SK-N-SH treated with all-trans-retinoic acid at 6 μM for 48 hours (cell line): ENCODE data around the gene SLC13A5.
A peak's percentile ranks its signal among the peaks of the same experiment; 100 is the strongest.
"Not testable (repeated sequence)": the region's sequence is repeated elsewhere in the genome, so short reads cannot be mapped to it uniquely, and the experiment has no call there.

ENCODE experiments used
- ATAC-seq: fragments of 200-7000 bp; cut with Tn5 transposase; 3 replicates; pipeline ENCODE4 v1.9.1; 2020; ENCODE audit warnings: mild to moderate bottlenecking, moderate library complexity
- BACH2 ChIP-seq: fragments of 250-450 bp; sonication (Bioruptor Pico); IDR thresholded peaks from 2 replicates; pipeline ENCODE4 v1.9.0; 2021; ENCODE audit warnings: mild to moderate bottlenecking, borderline replicate concordance
- CSDC2 ChIP-seq: fragments of 250-450 bp; sonication (Bioruptor Pico); IDR thresholded peaks from 2 replicates; pipeline ENCODE4 v1.5.0; 2020; ENCODE audit warnings: mild to moderate bottlenecking, moderate library complexity
- CSRNP3 ChIP-seq: fragments of 250-450 bp; sonication (Bioruptor Pico); IDR thresholded peaks from 2 replicates; pipeline ENCODE4 v1.5.1; 2021; ENCODE audit warnings: mild to moderate bottlenecking, moderate library complexity
- ESRRG ChIP-seq: fragments of 250-450 bp; sonication (Bioruptor Pico); IDR thresholded peaks from 2 replicates; pipeline ENCODE4 v1.6.1; 2021; ENCODE audit warnings: mild to moderate bottlenecking
- GLIS3 ChIP-seq: fragments of 250-450 bp; sonication (Bioruptor Pico); IDR thresholded peaks from 2 replicates; pipeline ENCODE4 v1.5.0; 2020; ENCODE audit warnings: mild to moderate bottlenecking, moderate library complexity
- ISL1 ChIP-seq: fragments of 250-450 bp; sonication (Bioruptor Pico); IDR thresholded peaks from 2 replicates; pipeline ENCODE4 v2.1.2; 2022; ENCODE audit warnings: mild to moderate bottlenecking, moderate library complexity
- POU6F1 ChIP-seq: fragments of 250-450 bp; sonication (Bioruptor Pico); IDR thresholded peaks from 2 replicates; pipeline ENCODE4 v1.8.0; 2021; ENCODE audit warnings: low read depth, mild to moderate bottlenecking, moderate library complexity, borderline replicate concordance
- PPARA ChIP-seq: fragments of 250-450 bp; sonication (Bioruptor Pico); IDR thresholded peaks from 2 replicates; pipeline ENCODE4 v1.5.0; 2020; ENCODE audit warnings: mild to moderate bottlenecking, borderline replicate concordance
- RARB ChIP-seq: fragments of 250-450 bp; sonication (Bioruptor Pico); IDR thresholded peaks from 2 replicates; pipeline ENCODE4 v1.8.0; 2021; ENCODE audit warnings: mild to moderate bottlenecking, moderate library complexity
- TCF4 ChIP-seq: fragments of 250-450 bp; sonication (Bioruptor Pico); IDR thresholded peaks from 2 replicates; pipeline ENCODE4 v1.8.0; 2021; ENCODE audit warnings: mild to moderate bottlenecking, moderate library complexity, borderline replicate concordance
- TOX ChIP-seq: fragments of 250-450 bp; sonication (Bioruptor Pico); IDR thresholded peaks from 2 replicates; pipeline ENCODE4 v1.8.0; 2021; ENCODE audit warnings: mild to moderate bottlenecking, moderate library complexity, borderline replicate concordance
- TSHZ2 ChIP-seq: fragments of 250-450 bp; sonication (Bioruptor Pico); IDR thresholded peaks from 2 replicates; pipeline ENCODE4 v1.5.0; 2020; ENCODE audit warnings: mild to moderate bottlenecking, moderate library complexity
- ZC3H10 ChIP-seq: fragments of 250-450 bp; sonication (Bioruptor Pico); IDR thresholded peaks from 2 replicates; pipeline ENCODE4 v1.5.1; 2021; ENCODE audit warnings: mild to moderate bottlenecking, moderate library complexity
- ZFP3 ChIP-seq: fragments of 250-450 bp; sonication (Bioruptor Pico); IDR thresholded peaks from 2 replicates; pipeline ENCODE4 v1.5.0; 2020; ENCODE audit warnings: mild to moderate bottlenecking, moderate library complexity
- ZFP30 ChIP-seq: fragments of 450-650 bp; formaldehyde crosslinking; IDR thresholded peaks from 2 replicates; pipeline ENCODE4 v1.5.0; 2022; ENCODE audit warnings: mild to moderate bottlenecking, moderate library complexity
- ZNF565 ChIP-seq: fragments of 450-650 bp; formaldehyde crosslinking; conservative IDR thresholded peaks from 2 replicates; pipeline ENCODE4 v1.5.0; 2020; ENCODE audit warnings: low read depth, mild to moderate bottlenecking, moderate library complexity
- TF ChIP-seq, protein P1 (sequence below): fragments of 250-450 bp; sonication (Bioruptor Pico); IDR thresholded peaks from 2 replicates; pipeline ENCODE4 v1.5.1; 2020; ENCODE audit warnings: low read depth, mild to moderate bottlenecking, moderate library complexity

SLC13A5 gene

DNA sequence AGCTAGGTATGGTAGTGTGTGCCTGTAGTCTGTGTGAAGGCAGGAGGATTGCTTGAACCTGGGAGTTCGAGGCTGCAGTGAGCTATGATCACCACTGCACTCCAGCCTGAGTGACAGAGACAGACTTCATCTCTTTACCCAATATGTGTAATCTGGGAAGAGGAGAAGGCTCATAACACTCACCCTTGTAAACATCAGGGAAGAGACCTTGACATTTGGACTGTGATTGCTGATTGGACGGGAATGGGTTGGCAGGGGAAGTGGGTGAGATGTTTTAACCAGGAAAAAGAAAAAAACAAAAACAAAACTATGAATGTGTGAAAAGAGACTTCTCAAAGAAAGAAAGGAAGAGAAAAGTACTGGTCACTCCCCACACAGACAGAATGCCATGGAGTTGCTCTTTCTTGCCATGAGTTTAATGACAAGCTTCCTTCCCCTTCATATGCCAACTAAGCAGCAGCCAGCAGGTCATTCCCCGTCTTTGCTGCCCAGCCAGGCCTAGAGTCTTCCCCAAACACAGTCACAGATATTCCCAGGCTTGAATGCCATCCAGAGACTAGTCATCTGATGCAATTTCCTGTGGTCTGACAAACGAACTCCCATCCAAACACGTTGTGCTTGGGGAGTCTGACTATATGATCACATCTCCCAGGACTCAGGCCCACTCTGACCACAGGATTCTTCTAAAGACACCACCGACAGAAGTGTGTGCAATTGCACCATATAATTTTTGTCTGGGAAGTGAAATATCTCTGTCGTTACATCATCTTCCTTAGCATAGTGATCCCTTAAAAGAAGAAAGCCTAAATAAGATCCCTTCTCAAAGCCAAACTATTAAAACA lies 39.1 kb upstream of the SLC13A5 start:
- no peak for TF ChIP-seq GLIS3 (CRISPR knock-in tag)
- no peak for TF ChIP-seq CSDC2 (CRISPR knock-in tag)
- TF ChIP-seq TCF4: no peak
- ATAC-seq: peak; percentile 65

GRCh38 chr17:6749519-6749918 lies 36.4 kb upstream of the SLC13A5 start:
- no peak for ATAC-seq
- TF ChIP-seq ZNF565 (CRISPR knock-in tag) (no peak), CSDC2 (CRISPR knock-in tag) (no peak), POU6F1 (CRISPR knock-in tag) (no peak), ISL1 (CRISPR knock-in tag) (no peak), ZFP3 (CRISPR knock-in tag) (no peak), ESRRG (CRISPR knock-in tag) (no peak), ZC3H10 (CRISPR knock-in tag) (no peak)
- TF ChIP-seq, protein P1, sequence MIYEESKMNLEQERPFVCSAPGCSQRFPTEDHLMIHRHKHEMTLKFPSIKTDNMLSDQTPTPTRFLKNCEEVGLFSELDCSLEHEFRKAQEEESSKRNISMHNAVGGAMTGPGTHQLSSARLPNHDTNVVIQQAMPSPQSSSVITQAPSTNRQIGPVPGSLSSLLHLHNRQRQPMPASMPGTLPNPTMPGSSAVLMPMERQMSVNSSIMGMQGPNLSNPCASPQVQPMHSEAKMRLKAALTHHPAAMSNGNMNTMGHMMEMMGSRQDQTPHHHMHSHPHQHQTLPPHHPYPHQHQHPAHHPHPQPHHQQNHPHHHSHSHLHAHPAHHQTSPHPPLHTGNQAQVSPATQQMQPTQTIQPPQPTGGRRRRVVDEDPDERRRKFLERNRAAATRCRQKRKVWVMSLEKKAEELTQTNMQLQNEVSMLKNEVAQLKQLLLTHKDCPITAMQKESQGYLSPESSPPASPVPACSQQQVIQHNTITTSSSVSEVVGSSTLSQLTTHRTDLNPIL (CRISPR knock-in tag): no peak

DNA sequence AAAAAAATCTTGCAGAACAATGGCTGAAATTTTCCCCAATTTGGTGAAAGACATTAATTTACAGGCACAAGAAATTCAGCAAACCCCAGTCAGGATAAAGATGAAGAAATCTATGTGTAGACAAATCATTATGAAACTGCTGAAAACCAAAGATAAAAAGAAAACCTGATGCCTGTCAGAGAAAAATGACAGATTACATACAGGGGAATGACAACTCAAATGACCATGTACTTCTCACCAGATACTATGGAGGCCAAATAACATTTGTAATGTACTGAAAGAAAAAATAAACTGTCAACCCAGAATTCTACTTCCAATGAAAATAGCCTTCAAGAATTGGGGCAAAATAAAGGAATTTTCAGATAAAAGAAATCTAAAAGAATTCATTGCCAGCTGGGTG lies 35.4 kb upstream of the SLC13A5 start:
- ATAC-seq: no peak

GRCh38 chr17:6746665-6747064 lies 33.5 kb upstream of the SLC13A5 start:
- not testable (repeated sequence) for ATAC-seq

More for the DNA sequence above, 35.4 kb upstream of the SLC13A5 start:
- TF ChIP-seq GLIS3 (CRISPR knock-in tag): no peak
- TF ChIP-seq ISL1 (CRISPR knock-in tag): no peak
- TF ChIP-seq PPARA (CRISPR knock-in tag): no peak
- no peak for TF ChIP-seq ZNF565 (CRISPR knock-in tag)
- TF ChIP-seq ZC3H10 (CRISPR knock-in tag): no peak
- no peak for TF ChIP-seq CSRNP3 (CRISPR knock-in tag)
- no peak for TF ChIP-seq ZFP30 (CRISPR knock-in tag)
- TF ChIP-seq, protein P1 (CRISPR knock-in tag): no peak
- TF ChIP-seq TSHZ2 (CRISPR knock-in tag): no peak
- no peak for TF ChIP-seq ZFP3 (CRISPR knock-in tag)
- TF ChIP-seq POU6F1 (CRISPR knock-in tag): no peak
- no peak for TF ChIP-seq ESRRG (CRISPR knock-in tag)
- TF ChIP-seq RARB (CRISPR knock-in tag): no peak
- TF ChIP-seq TCF4: no peak
- no peak for TF ChIP-seq TOX (CRISPR knock-in tag)
- no peak for TF ChIP-seq BACH2 (CRISPR knock-in tag)
